ENCODE measurements around the gene ZNF641.

DNA sequence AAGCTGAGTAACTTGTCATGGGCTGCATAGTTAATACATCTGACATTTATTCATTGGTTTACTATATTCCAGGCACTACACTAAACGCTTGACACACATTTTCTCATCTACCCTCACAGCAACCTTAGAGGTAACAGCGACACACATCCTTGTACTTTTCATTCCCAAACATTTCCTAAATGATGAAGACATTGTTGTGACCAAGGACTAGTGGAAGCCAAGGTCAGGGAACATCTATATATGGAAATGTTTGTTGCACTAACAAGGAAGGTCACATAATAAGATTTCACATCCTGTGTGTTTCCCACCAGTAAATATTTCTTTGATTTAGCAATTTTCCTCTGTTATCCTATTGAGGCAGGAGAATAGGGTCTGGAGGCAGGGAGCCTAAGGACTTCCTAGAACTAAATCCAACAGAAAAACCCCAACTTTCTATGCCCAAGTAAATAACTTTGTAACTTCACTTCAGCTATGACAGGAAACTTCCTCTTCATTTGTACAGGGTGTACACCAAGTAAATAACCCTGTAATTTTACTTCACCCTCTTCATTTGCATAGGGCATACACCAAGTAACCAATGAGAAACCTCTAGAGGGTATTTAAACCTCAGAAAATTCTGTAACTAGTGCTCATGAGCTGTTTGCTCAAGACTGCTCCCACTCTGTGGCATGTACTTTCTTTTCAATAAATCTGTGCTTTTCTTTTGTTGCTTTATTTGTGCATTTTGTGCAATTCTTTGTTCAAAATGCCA, 48.4 kb downstream of the ZNF641 start:
- TF ChIP-seq REST (IDR thresholded peaks at IDR 0.05) (no peak), POLR2A (IDR thresholded peaks at IDR 0.05; ENCODE audit: low read length) (no peak), BCL3 (IDR thresholded peaks at IDR 0.05) (no peak), JUN (IDR thresholded peaks at IDR 0.05) (no peak), RCOR1 (IDR thresholded peaks at IDR 0.05; ENCODE audit: low read depth, low read length) (no peak)
- TF ChIP-seq, protein P1, sequence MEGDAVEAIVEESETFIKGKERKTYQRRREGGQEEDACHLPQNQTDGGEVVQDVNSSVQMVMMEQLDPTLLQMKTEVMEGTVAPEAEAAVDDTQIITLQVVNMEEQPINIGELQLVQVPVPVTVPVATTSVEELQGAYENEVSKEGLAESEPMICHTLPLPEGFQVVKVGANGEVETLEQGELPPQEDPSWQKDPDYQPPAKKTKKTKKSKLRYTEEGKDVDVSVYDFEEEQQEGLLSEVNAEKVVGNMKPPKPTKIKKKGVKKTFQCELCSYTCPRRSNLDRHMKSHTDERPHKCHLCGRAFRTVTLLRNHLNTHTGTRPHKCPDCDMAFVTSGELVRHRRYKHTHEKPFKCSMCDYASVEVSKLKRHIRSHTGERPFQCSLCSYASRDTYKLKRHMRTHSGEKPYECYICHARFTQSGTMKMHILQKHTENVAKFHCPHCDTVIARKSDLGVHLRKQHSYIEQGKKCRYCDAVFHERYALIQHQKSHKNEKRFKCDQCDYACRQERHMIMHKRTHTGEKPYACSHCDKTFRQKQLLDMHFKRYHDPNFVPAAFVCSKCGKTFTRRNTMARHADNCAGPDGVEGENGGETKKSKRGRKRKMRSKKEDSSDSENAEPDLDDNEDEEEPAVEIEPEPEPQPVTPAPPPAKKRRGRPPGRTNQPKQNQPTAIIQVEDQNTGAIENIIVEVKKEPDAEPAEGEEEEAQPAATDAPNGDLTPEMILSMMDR (IDR thresholded peaks at IDR 0.05): no peak

Data from A549 (cell line).